Inflammatory macrophage treated with lipopolysaccharide for 4 hours (primary cell): ENCODE measurements around the gene ENTPD1.
"Not testable (repeated sequence)": the region's sequence is repeated elsewhere in the genome, so short reads cannot be mapped to it uniquely, and the experiment has no call there.

Source experiments
- DNase-seq: peaks from one replicate; pipeline ENCODE4 v3.0.0-alpha.2; 2020

The ENTPD1 gene

GRCh38 chr10:95759233-95759826 is 3.4 kb downstream of the ENTPD1 start:
- no peak for DNase-seq

- peak; percentile 21 for DNase-seq
Measured at GRCh38 chr10:95761939-95762492, 6.1 kb downstream of the ENTPD1 start.

- DNase-seq, result peak; percentile 96
Measured at GRCh38 chr10:95767884-95768556, 12.1 kb downstream of the ENTPD1 start.

- no peak for DNase-seq
Measured at GRCh38 chr10:95770084-95770720, 14.2 kb downstream of the ENTPD1 start.

GRCh38 chr10:95773454-95773853 is 17.5 kb downstream of the ENTPD1 start:
- DNase-seq, result not testable (repeated sequence)

- not testable (repeated sequence) for DNase-seq
Measured at GRCh38 chr10:95777638-95778037, 21.7 kb downstream of the ENTPD1 start.

- DNase-seq, result peak; percentile 65
Measured at GRCh38 chr10:95782318-95782717, 26.4 kb downstream of the ENTPD1 start.

- DNase-seq, result peak; percentile 31
Measured at GRCh38 chr10:95783741-95784140, 27.8 kb downstream of the ENTPD1 start.

GRCh38 chr10:95784279-95784913 is 28.4 kb downstream of the ENTPD1 start:
- peak; percentile 37 for DNase-seq

GRCh38 chr10:95785317-95785716 is 29.4 kb downstream of the ENTPD1 start:
- no peak for DNase-seq

- no peak for DNase-seq
Measured at GRCh38 chr10:95785942-95786669, 30.1 kb downstream of the ENTPD1 start.

GRCh38 chr10:95787447-95787846 is 31.5 kb downstream of the ENTPD1 start:
- DNase-seq, result peak; percentile 44

- DNase-seq, result no peak
Measured at GRCh38 chr10:95788830-95789229, 32.9 kb downstream of the ENTPD1 start.

- peak; percentile 84 for DNase-seq
Measured at GRCh38 chr10:95789902-95790301, 33.9 kb downstream of the ENTPD1 start.

- no peak for DNase-seq
Measured at GRCh38 chr10:95790982-95791381, 35.0 kb downstream of the ENTPD1 start.

- DNase-seq, result no peak
Measured at GRCh38 chr10:95791425-95791979, 35.5 kb downstream of the ENTPD1 start.

- peak; percentile 91 for DNase-seq
Measured at GRCh38 chr10:95792211-95792780, 36.3 kb downstream of the ENTPD1 start.

GRCh38 chr10:95792874-95793285 is 36.9 kb downstream of the ENTPD1 start:
- DNase-seq, result peak; percentile 91

- DNase-seq, result peak; percentile 91
Measured at GRCh38 chr10:95793401-95794045, 37.6 kb downstream of the ENTPD1 start.

GRCh38 chr10:95794195-95794594 is 38.2 kb downstream of the ENTPD1 start:
- DNase-seq, result no peak

- no peak for DNase-seq
Measured at GRCh38 chr10:95795602-95796001, 39.6 kb downstream of the ENTPD1 start.
